Right lobe of liver (tissue), 4 donors: Measurements from ENCODE around the gene MXRA7.

ENCODE experiments used
- CTCF ChIP-seq, 4 donors: fragments of 200-600 bp in 3 of 4; fragments of 450-650 bp in 1 of 4; IDR thresholded peaks; one replicate each; pipeline versions ENCODE4 v1.5.1 to v1.8.0; 2016 to 2022; ENCODE audit warnings: antibody characterized with exemption in 4 of 4, mild to moderate bottlenecking in 2 of 4
- POLR2A ChIP-seq: fragments of 450-650 bp; IDR thresholded peaks from one replicate; pipeline ENCODE4 v1.6.1; 2017; ENCODE audit warnings: antibody characterized with exemption, mild to moderate bottlenecking
- donor health status: DM: no; HTN: no; CAD: no.
- donor health status: DM: no; HTN: no; CAD: no.
- donor health status: DM: no; HTN: yes; CAD: no.

DNA sequence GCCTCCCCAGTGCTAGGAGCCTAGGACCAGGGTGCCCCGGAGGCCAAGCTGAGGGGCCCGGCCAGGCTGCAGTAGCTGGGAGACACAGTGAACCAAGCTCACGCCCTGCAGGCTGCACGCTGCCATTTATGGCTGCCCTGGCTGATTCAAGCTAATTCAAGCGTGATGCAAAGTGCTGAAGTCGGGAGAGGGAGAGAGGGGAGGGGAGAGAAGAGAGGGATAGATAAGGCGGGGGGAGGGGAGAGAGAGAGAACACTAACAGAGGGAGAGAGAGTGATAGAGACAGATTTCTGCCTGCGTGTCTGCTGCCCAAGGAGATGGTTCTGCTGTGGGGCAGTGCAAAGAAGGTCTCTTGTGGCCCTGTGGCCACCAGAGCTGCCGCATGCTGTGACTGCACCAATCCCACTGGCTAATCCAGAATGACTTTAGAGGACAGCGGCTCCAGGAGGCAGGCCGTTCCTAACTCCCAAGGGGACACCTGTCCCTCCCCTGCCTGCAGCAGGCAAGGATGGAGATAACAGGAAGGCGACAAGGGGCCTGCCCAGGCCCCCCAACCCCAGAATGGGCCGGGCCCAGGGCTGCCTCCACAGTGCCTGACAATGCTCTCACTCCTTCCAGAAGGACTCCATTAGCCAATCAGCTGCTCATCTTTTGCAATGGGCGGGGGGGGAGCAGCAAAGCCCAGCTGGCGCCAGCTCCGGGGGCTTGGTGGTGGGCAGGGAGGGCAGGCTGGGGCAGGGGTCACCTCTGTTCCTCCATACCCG lies 12.9 kb downstream of the MXRA7 start:
- TF ChIP-seq CTCF (IDR thresholded peaks at IDR 0.05): no peak
- TF ChIP-seq POLR2A: no peak
